ENCODE measurements around the gene ORM2.
"Not testable (repeated sequence)": the region's sequence is repeated elsewhere in the genome, so short reads cannot be mapped to it uniquely, and the experiment has no call there.

The ORM2 gene

DNA sequence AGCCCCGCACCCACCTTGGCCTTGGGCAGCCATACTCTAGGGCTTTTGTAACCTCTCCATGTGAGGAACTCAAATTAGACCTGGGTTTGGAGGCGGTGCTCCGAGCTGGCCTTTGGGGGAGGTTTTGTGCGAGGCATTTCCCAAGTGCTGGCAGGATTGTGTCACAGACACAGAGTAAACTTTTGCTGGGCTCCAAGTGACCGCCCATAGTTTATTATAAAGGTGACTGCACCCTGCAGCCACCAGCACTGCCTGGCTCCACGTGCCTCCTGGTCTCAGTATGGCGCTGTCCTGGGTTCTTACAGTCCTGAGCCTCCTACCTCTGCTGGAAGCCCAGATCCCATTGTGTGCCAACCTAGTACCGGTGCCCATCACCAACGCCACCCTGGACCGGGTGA is at the start of gene ORM2:
Gene ORM2, plus strand, starts transcription at position 245 of the 398 bp plus-strand sequence. Its CDS starts 36 bp downstream, at position 281.
- not testable (repeated sequence) for DNase-seq (ENCODE audit: low spot score)

GRCh38 chr9:114280636-114281472 is 48.8 kb upstream of the ORM2 start:
- no peak for DNase-seq (ENCODE audit: low spot score)

- no peak for DNase-seq (ENCODE audit: low spot score)
These were observed 48.1 kb upstream of the ORM2 start for GRCh38 chr9:114281473-114282103.

DNA sequence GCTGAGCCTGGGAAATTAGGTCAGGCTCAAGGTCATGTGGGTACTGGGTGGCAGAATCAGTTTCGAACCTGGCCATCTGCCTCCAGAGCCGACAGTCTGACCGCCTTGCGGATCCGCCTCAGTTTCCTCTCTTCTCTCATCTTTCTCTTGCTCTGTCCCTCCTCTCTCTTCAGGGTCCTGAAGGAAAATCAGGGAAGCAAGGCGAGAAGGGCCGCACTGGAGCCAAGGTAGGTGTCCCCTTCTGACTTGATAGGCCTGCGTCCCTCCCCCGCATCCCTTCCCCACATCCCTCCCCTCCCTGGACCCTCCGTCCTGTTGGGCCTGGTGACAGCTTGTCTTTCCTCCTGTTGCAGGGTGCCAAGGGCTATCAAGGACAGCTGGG is 47.6 kb upstream of the ORM2 start:
- DNase-seq (ENCODE audit: low spot score) = no peak

DNA sequence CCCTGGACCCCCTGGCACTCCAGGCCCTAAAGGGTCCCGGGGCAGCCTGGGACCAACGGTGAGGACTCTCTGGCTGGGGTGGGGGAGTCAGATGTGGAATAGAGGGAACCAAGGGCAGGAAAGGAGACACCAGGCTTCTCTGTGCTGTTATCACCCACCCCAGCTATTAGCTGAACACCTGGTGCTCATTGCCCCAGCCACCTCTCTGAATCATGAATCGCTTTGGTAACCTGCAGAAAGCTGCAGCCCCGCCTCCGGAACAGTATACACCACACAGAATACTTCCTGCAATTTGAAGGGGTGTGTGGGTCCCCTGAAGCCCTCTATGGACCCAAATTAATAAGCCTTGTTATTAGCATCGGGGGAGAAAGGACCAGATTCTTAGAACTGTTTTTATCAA is 47.2 kb upstream of the ORM2 start:
- no peak for DNase-seq (ENCODE audit: low spot score)

- peak; percentile 40 for DNase-seq (ENCODE audit: low spot score)
These were observed 46.7 kb upstream of the ORM2 start for GRCh38 chr9:114282926-114283325.

DNA sequence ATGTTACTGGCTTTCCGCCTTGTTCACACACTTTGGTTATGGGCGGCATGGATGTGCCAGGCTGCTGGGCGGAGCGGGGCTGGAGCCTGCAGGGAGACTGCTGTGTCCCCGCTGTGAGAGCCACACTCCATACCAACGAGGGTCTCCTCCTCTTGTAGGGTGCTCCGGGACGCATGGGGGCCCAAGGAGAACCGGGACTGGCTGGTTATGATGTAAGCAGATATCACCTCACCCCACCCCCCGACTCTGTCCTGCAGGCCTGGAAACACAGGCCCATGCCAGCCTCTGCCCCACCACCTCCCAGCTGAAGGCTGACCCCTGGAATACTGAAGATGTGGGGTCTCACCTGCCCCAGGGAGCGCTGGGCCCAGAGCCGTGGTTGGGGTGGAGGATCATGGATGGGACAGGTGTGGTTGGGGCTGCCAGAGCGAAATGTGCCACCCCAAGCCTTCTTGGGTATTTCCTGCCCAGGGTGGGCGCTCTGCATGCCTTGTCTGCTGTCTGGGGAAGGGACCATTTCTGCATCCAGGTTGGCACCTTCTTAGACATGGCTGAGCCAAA is 46.0 kb upstream of the ORM2 start:
- DNase-seq (ENCODE audit: low spot score) = no peak

GRCh38 chr9:114284316-114285060 is 45.2 kb upstream of the ORM2 start:
- no peak for DNase-seq (ENCODE audit: low spot score)

GRCh38 chr9:114285166-114285867 is 44.4 kb upstream of the ORM2 start:
- no peak for DNase-seq (ENCODE audit: low spot score)

- no peak for DNase-seq (ENCODE audit: low spot score)
These were observed 43.5 kb upstream of the ORM2 start for GRCh38 chr9:114286146-114286679.

- DNase-seq (ENCODE audit: low spot score) = no peak
These were observed 42.5 kb upstream of the ORM2 start for GRCh38 chr9:114287001-114287762.

DNA sequence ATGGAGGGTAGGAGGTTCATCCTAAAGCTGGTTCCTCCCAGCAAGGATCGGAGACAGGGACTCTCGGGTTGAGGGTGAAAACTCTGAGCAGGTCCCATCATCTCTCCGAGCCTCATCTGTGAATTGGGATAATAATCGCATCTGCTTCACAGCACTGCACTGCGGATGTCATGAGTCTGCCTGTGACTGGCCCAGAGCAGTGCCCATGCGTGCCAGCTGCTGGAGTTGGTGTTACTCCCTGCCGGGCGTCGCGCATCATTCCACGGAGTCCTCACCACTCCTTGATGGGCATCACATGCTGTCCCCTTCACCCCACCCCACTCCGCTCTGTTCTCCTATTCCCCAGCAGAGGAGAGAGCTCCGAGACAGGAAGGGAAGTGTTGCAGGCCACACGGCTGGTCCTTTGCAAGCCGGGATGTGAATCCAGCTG is 41.9 kb upstream of the ORM2 start:
- no peak for DNase-seq (ENCODE audit: low spot score)

DNA sequence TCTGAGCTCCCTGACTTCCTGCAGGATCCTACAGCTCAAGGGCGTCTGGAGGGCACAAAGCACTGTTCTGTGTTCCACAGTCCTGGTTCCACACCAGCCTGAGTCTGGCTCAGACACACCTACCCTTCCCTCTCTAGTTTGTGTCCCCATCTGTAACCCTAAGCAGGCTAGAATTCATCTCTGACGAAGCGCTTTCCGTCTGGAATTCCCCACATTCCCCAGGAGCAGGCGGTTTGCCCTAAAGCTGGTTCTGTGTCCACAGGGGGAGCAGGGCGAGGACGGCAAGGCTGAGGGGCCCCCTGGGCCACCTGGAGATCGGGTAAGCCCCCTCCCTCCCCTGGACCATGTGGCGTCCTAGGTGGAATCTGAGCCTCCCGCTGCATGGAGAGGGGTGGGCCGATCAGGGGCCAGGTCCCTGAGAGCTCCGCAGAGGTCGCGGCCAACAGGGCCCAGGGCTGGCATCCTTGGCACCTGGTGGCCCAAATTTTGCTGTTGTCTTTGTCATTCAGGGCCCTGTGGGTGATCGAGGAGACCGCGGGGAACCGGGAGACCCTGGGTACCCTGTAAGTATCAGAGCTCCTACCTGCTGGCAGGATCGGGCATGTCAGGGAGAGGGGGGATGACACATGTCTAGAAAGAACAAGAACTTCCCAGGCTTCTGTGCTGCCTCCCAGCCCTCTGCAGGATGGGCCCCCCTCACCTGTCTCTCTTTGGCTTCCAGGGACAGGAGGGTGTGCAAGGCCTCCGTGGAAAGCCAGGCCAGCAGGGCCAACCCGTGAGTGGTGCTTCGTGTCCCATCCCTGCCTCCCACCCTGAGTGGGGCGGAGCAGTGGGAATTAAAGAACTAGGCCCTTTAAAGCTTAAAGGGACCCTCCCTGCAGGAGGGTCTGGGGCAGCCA is 41.2 kb upstream of the ORM2 start:
- no peak for DNase-seq (ENCODE audit: low spot score)

GRCh38 chr9:114289106-114289505 is 40.6 kb upstream of the ORM2 start:
- no peak for DNase-seq (ENCODE audit: low spot score)

- no peak for DNase-seq (ENCODE audit: low spot score)
These were observed 39.8 kb upstream of the ORM2 start for GRCh38 chr9:114289571-114290481.

GRCh38 chr9:114290561-114290986 is 39.1 kb upstream of the ORM2 start:
- no peak for DNase-seq (ENCODE audit: low spot score)

DNA sequence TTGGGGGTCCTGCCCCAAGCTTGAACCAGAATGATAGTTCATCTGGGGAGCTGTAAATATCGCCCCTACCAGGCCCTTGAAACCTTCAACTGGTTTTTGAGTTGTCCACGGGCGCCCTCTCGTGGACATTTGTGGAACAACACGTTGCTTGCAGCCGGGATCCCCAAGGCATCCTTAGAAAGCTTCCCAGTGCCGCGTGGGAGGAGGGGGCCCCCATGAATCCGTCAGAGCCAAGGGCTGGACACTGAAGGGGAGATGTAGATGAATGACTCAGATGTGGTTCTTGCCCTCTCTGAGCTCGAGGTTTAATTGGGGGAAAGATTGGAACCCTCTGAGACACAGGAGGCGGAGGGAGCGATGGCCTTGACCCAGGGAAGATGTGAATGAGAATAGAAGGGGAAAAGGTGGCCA is 38.6 kb upstream of the ORM2 start:
- DNase-seq (ENCODE audit: low spot score) = peak; percentile 66

- no peak for DNase-seq (ENCODE audit: low spot score)
These were observed 37.6 kb upstream of the ORM2 start for GRCh38 chr9:114291886-114292590.

Measured in activated CD4-positive, alpha-beta T cell treated with anti-CD3 and anti-CD28 coated beads, Interleukin-2, Interleukin-4, amounts not matched to agents 100 ng/mL and 50 ng/mL, durations not matched to agents 16 hours and 8 hours (primary cell).